ENCODE results near the gene POR.

DNA sequence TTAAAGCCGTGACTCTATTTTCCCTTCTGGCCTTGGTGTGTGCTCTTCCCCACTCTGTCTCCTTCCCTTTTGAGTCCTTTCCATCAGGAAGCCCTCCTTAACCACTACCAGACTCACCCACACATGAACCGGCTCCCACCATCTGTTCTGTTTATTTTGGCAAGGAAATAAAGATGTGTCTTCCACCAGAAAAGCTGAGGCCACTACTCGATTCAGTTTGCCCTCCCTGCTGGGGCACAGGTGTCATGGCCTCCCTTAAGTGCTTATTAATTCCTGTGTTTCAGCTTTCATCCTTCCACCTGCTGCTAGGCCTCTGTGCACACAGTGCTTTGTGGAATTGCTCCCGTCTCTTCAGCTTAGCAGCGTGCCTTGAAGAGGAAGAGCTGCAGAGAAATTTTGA lies 16.7 kb downstream of the POR start:
- TF ChIP-seq CTCF (IDR thresholded peaks at IDR 0.05 in 8 of 11, conservative IDR thresholded peaks at IDR 0.05 in 3 of 11) (no peak), POLR2AphosphoS5 (IDR thresholded peaks at IDR 0.05) (no peak)
